BJ (cell line): ENCODE data around the gene RBFA. TPM values are rescaled to one million over a fixed set of nuclear protein-coding genes. Genes with fewer than 3 reads are reported as not detected.

ENCODE experiments used
- CTCF ChIA-PET: fragments of 350-600 bp; formaldehyde crosslinking; extraction: SDS; loops from one replicate; lab custom pipeline; 2021; ENCODE audit warnings: antibody characterized with exemption, inconsistent platforms; lab: Yijun Ruan, JAX
- POLR2A ChIA-PET: fragments of 300-600 bp; sonication (Branson Sonifier 250); formaldehyde crosslinking; extraction: SDS; loops from one replicate; lab custom pipeline; 2021; ENCODE audit warnings: antibody characterized with exemption; lab: Charles Lee
- DNase-seq: peaks from one replicate; pipeline ENCODE4 v3.0.0-alpha.2; 2011; ENCODE audit warnings: low read depth
- H3K27me3 ChIP-seq: 2 replicates; pipeline ENCODE4 v1.6.0; 2011; ENCODE audit warnings: low read length; ENCODE audit not compliant: control insufficient read depth, insufficient read depth
- H3K36me3 ChIP-seq: 2 replicates; pipeline ENCODE4 v1.5.1; 2011; ENCODE audit warnings: low read length; ENCODE audit not compliant: control insufficient read depth, insufficient read depth
- H3K4me3 ChIP-seq: 2 replicates; pipeline ENCODE4 v1.5.1; 2011; ENCODE audit warnings: low read depth, mild to moderate bottlenecking, control low read depth, low read length
- CTCF ChIP-seq: IDR thresholded peaks from 2 replicates; pipeline ENCODE4 v1.5.1; 2011; ENCODE audit warnings: low read depth, mild to moderate bottlenecking, control low read depth, inconsistent platforms, low read length, moderate library complexity; ENCODE audit not compliant: insufficient read depth
- polyA plus RNA-seq: library from polyadenylated mRNA; depleted of rRNA; stranded (reverse); fragments of >200 nt; gene quantifications from 2 replicates; pipeline ENCODE4 v1.2.3, GENCODE V29; 2011

The RBFA gene
- polyA plus RNA-seq, 1 experiment, result 32.4 TPM

GRCh38 chr18:80068571-80069272 is 34.5 kb downstream of the RBFA start:
- no peak for TF ChIP-seq CTCF
- POLR2A ChIA-PET, result no interaction called here

GRCh38 chr18:80070825-80071224 is 36.6 kb downstream of the RBFA start:
- Histone ChIP-seq H3K27me3 (no peaks in the 10 kb centered on the region), H3K36me3 (no peaks in the 10 kb centered on the region), H3K4me3 (no peak overlapping the region)
- ChIA-PET CTCF (no interaction called here), POLR2A (no interaction called here)
- DNase-seq, result no peak
- no peak for TF ChIP-seq CTCF

More at GRCh38 chr18:80068571-80069272, 34.5 kb downstream of the RBFA start:
- Histone ChIP-seq H3K27me3 (no peaks in the 10 kb centered on the region), H3K4me3 (no peak overlapping the region), H3K36me3 (no peaks in the 10 kb centered on the region)
- CTCF ChIA-PET, result no interaction called here
- DNase-seq, result no peak

GRCh38 chr18:80074183-80074582 is 39.9 kb downstream of the RBFA start:
- Histone ChIP-seq H3K27me3 (no peaks in the 10 kb centered on the region), H3K4me3 (no peak overlapping the region), H3K36me3 (no peaks in the 10 kb centered on the region)
- no peak for TF ChIP-seq CTCF
- no peak for DNase-seq
- POLR2A ChIA-PET, result no interaction called here
- CTCF ChIA-PET, result no interaction called here

- TF ChIP-seq CTCF, result no peak
- ChIA-PET POLR2A (no interaction called here), CTCF (no interaction called here)
- Histone ChIP-seq H3K36me3 (no peaks in the 10 kb centered on the region), H3K27me3 (no peaks in the 10 kb centered on the region), H3K4me3 (no peak overlapping the region)
- DNase-seq, result no peak
Observed at GRCh38 chr18:80074697-80075096, 40.5 kb downstream of the RBFA start.

GRCh38 chr18:80075940-80076339 is 41.7 kb downstream of the RBFA start:
- H3K36me3 ChIP-seq, result no peaks in the 10 kb centered on the region
- ChIA-PET CTCF (no interaction called here), POLR2A (no interaction called here)
- H3K27me3 ChIP-seq, result no peaks in the 10 kb centered on the region
- no peak overlapping the region for H3K4me3 ChIP-seq
- DNase-seq, result no peak
- no peak for TF ChIP-seq CTCF
